ENCODE measurements around the gene TFEC. TPM values are rescaled to one million over a fixed set of nuclear protein-coding genes. Genes with fewer than 3 reads are reported as not detected.

TFEC gene
- total and polyA plus RNA-seq, 2 donors (not counting 3 experiments of a cell fraction or from before 2014, with no cell fraction given), result 3.6 to 7.9 TPM

GRCh38 chr7:116032886-116033285 lies 2.3 kb upstream of the TFEC start:
- BruUV-seq (replicated peaks), result no TSS peak
- no peak for FAIRE-seq
- CTCF ChIA-PET, result no interaction called here

GRCh38 chr7:116028787-116029186 lies 1.8 kb downstream of the TFEC start:
- Histone ChIP-seq H2AFZ (ENCODE audit: low read depth, low read length) (no peak overlapping the region), H3K9me3 (replicated peaks; ENCODE audit: control insufficient read depth, insufficient read depth, low read length) (no peaks in the 10 kb centered on the region), H3K27me3 (ENCODE audit: control insufficient read depth in 2 of 2, insufficient read depth in 2 of 2, low read length in 2 of 2) (no peaks in the 10 kb centered on the region), H3K79me2 (ENCODE audit: control insufficient read depth, insufficient read depth, low read length) (peaks cover 22% of the 10 kb centered on the region), H3K27ac (ENCODE audit: insufficient read depth, low read depth, low read length) (no peak overlapping the region), H3K4me3 (replicated peaks in 1 of 3; ENCODE audit: insufficient read depth in 1 of 3, low read depth in 1 of 3, low read length in 3 of 3) (peak overlapping the region in 1 of 3 experiments; percentile 63), H3K4me2 (ENCODE audit: insufficient read depth, low read length) (peak overlapping the region; percentile 80), H3K4me1 (ENCODE audit: control insufficient read depth, extremely low read depth, insufficient read depth, low read length) (peaks cover 23% of the 10 kb centered on the region), H3K9ac (replicated peaks; ENCODE audit: extremely low read depth, insufficient read depth, low read length) (peak overlapping the region; percentile 57), H3K9me1 (replicated peaks; ENCODE audit: control insufficient read depth, extremely low read depth, insufficient read depth, low read length) (no peaks in the 10 kb centered on the region), H3K36me3 (ENCODE audit: control insufficient read depth in 2 of 2, extremely low read depth in 1 of 2, insufficient read depth in 2 of 2, low read length in 2 of 2) (no peaks in the 10 kb centered on the region), H4K20me1 (replicated peaks; ENCODE audit: control insufficient read depth, extremely low read depth, insufficient read depth, low read length) (no peaks in the 10 kb centered on the region)
- dilution Hi-C loops (cut with MboI; ENCODE audit: extremely low pct_ligation_motif_present, low sequenced_read_pairs) (no loop called here), intact Hi-C loops (cut with micrococcal nuclease) (no loop called here)
- CTCF ChIA-PET, result interaction anchor here (0.9 to 1.4 kb wide), 4 partner anchors 13 to 94 kb away, joined by 3 to 5 read pairs (median 4); no protein-coding TSS in a partner anchor
- DNase-seq (ENCODE audit: low read depth, low spot score), result peak; percentile 17
- no TSS peak for BruUV-seq (replicated peaks)
- TF ChIP-seq POLR2AphosphoS5 (IDR thresholded peaks at IDR 0.05; ENCODE audit: insufficient read depth, low read depth, low read length) (no peak), CTCF (IDR thresholded peaks at IDR 0.05; ENCODE audit: extremely low read depth in 1 of 2, insufficient read depth in 1 of 2, low read depth in 1 of 2, low read length in 2 of 2) (no peak), GATA2 (IDR thresholded peaks at IDR 0.05; ENCODE audit: insufficient read depth, insufficient read length, low read depth, low read length) (no peak), JUN (IDR thresholded peaks at IDR 0.05; ENCODE audit: borderline replicate concordance, insufficient read depth, insufficient read length, low read depth) (no peak), EZH2 (IDR thresholded peaks at IDR 0.05; ENCODE audit: borderline replicate concordance, low read depth, low read length, severe bottlenecking) (no peak), MAX (IDR thresholded peaks at IDR 0.05; ENCODE audit: insufficient read depth, insufficient read length) (no peak), POLR2A (IDR thresholded peaks at IDR 0.05; ENCODE audit: low read depth, low read length) (no peak), MYC (IDR thresholded peaks at IDR 0.05; ENCODE audit: low read depth, low read length) (no peak), FOS (IDR thresholded peaks at IDR 0.05; ENCODE audit: borderline replicate concordance, insufficient read depth, low read length) (no peak)
- no peak for FAIRE-seq
- POLR2A ChIA-PET, result no interaction called here

More at GRCh38 chr7:116032886-116033285, 2.3 kb upstream of the TFEC start:
- H3K9me1 ChIP-seq (replicated peaks; ENCODE audit: control insufficient read depth, extremely low read depth, insufficient read depth, low read length), result no peaks in the 10 kb centered on the region
- no peak overlapping the region for H3K9ac ChIP-seq (replicated peaks; ENCODE audit: extremely low read depth, insufficient read depth, low read length)
- no peak overlapping the region for H3K27ac ChIP-seq (ENCODE audit: insufficient read depth, low read depth, low read length)
- POLR2A ChIA-PET, result no interaction called here
- dilution Hi-C loops (cut with MboI; ENCODE audit: extremely low pct_ligation_motif_present, low sequenced_read_pairs), result no loop called here
- TF ChIP-seq MYC (IDR thresholded peaks at IDR 0.05; ENCODE audit: low read depth, low read length), result no peak
- TF ChIP-seq POLR2A (IDR thresholded peaks at IDR 0.05; ENCODE audit: low read depth, low read length), result no peak
- no peak for TF ChIP-seq EZH2 (IDR thresholded peaks at IDR 0.05; ENCODE audit: borderline replicate concordance, low read depth, low read length, severe bottlenecking)
- no peak for TF ChIP-seq GATA2 (IDR thresholded peaks at IDR 0.05; ENCODE audit: insufficient read depth, insufficient read length, low read depth, low read length)
- no peak for TF ChIP-seq FOS (IDR thresholded peaks at IDR 0.05; ENCODE audit: borderline replicate concordance, insufficient read depth, low read length)
- peaks cover 8% of the 10 kb centered on the region for H3K79me2 ChIP-seq (ENCODE audit: control insufficient read depth, insufficient read depth, low read length)
- no peak overlapping the region for H3K4me3 ChIP-seq (replicated peaks in 1 of 3; ENCODE audit: insufficient read depth in 1 of 3, low read depth in 1 of 3, low read length in 3 of 3)
- no peaks in the 10 kb centered on the region for H3K9me3 ChIP-seq (replicated peaks; ENCODE audit: control insufficient read depth, insufficient read depth, low read length)
- H3K4me1 ChIP-seq (ENCODE audit: control insufficient read depth, extremely low read depth, insufficient read depth, low read length), result peaks cover 13% of the 10 kb centered on the region
- H3K4me2 ChIP-seq (ENCODE audit: insufficient read depth, low read length), result no peak overlapping the region
- no peaks in the 10 kb centered on the region for H3K27me3 ChIP-seq (ENCODE audit: control insufficient read depth in 2 of 2, insufficient read depth in 2 of 2, low read length in 2 of 2)
- no peaks in the 10 kb centered on the region for H3K36me3 ChIP-seq (ENCODE audit: control insufficient read depth in 2 of 2, extremely low read depth in 1 of 2, insufficient read depth in 2 of 2, low read length in 2 of 2)
- no peaks in the 10 kb centered on the region for H4K20me1 ChIP-seq (replicated peaks; ENCODE audit: control insufficient read depth, extremely low read depth, insufficient read depth, low read length)
- H2AFZ ChIP-seq (ENCODE audit: low read depth, low read length), result peak overlapping the region; percentile 47
- intact Hi-C loops (cut with micrococcal nuclease), result no loop called here
- DNase-seq (ENCODE audit: low read depth, low spot score), result no peak
